GM21367 (cell line): ENCODE results near the gene GNB1L.

Experiments
- ATAC-seq: cut with Tn5 transposase; IDR thresholded peaks from one replicate; pipeline ENCODE4 v1.9.1; 2021; ENCODE audit not compliant: unreplicated experiment

The GNB1L gene

DNA sequence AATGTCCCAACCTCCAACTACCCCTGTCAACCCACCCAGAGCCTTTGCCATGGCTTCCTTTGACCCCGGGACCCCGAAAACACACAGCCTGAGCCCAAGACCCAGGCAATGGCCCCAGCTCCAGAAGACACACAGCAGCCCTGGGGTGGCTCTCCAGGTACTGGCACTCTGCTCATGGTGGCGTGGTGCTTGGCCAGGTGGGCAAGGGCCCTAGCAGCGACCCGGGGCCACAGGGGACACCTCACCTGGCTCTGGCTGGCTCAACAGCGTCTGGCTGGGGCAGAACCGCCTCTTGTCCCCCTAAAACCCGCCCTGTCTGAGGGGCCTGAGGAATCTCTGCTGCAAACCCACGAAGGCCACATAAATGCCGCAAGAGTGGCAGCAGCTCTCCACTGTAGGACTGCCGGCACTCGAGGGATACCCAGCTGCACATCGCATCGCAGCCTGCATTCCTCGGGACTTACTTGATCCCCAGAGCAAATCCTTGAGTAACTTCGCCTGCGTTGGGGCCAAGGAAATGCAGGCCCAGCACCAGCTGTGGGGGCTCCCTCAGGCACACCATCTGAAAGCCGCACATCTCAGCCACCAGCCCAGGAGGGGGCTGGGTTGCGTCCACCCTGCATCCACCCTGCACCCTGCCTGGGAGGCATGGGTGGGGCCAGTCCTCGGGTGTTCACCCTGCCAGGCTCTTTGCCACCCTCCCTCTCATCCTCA lies 23.1 kb upstream of the GNB1L start:
- ATAC-seq = no peak

DNA sequence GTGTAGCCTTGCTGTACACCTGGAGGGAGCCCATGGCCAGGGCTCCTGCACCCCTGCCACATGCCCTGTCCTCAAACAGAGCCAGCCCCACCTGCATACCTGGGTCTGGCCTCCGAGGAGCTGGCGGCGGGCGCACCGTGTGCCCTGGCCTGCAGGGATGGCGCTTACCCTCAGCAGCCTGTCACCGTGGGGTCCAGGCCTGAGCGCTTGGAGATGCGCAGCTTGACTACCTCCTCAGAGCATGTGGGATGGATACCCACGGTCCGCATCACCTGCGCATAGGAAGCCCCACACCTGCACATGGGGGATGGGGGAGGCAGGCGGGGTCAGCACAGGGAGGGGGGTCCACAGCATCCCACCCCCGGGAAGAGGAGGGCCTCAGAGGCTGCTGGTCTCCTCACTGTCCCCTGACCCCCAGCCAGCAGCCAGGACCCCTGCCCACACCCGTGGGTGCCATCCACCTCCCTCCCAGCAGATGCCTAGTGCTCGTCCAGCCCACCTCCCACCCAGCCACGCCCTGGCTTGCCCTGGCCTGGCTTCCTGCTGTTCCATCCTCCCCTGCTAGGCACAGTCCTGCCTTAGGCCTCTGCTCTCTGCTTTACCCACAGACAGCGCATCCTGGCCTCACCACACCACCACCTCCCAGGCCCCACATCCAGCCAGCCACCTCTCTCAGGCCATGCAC lies 22.4 kb upstream of the GNB1L start:
- ATAC-seq = no peak

DNA sequence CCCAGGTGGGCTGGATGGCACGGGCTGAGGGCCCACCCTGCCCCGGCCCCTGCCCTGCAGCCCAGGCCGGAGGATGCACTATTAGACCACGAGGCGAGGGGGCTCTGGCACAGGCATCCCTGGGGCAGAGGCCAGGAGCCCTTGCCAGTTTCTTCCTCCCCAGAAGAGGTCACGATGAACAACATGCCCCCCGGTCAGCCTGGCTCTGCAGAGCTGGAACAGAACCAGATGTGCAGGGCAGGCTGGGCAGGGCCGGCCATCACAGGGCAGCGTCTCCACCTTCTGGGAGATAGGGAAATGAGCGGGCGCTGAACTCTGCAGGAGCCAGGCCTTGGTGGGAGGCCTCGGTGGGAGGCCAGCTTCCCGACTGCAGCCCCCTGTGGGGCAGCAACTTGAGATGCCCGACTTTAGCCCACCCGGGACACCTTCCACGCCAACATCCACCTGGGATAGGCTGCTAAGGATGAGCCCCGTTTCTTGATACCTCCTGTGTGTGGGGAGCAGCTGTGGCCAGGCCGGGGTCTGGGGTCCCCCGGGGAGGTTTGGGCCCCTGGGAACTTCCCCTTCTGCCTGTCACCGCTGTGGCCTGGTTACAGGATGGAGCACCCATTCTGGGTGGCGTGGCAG lies 21.8 kb upstream of the GNB1L start:
- ATAC-seq = no peak

DNA sequence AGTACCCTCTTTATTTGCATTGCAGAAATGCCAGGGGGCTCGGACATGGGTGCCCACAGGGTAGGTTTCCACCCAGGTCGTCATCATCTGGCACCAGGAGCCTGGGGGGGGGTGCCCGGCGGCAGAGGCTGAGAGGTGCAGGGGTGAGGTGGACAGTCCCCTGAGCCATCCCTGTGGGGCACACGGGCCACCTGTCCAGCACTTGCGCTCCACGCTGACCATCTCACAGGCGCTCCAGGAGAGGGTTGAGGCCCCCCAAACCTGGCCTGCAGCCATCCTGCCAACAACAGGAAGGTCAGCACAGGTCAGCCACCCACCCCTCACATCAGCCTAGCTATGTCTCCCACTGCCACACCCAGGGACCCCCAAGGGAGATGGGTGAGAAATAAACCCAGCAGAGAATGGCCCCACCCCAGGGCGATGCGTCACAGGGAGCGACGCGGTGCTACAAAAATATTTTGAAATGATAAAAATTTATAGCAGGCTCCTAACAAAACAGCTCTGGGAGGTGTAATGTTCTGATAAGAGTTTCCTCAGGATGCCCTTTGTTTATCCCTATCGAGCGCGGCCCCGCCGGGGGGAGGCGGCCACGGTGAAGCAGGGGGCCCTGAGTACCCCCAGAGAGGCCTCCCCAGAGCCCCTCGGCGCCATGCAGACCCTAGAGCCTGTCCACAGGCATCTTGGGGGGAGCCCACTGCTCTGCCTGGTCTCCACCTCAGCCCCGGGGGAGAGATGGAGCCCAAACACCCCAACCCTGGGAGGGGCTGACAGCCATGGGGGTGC lies 21.0 kb upstream of the GNB1L start:
- ATAC-seq = no peak

DNA sequence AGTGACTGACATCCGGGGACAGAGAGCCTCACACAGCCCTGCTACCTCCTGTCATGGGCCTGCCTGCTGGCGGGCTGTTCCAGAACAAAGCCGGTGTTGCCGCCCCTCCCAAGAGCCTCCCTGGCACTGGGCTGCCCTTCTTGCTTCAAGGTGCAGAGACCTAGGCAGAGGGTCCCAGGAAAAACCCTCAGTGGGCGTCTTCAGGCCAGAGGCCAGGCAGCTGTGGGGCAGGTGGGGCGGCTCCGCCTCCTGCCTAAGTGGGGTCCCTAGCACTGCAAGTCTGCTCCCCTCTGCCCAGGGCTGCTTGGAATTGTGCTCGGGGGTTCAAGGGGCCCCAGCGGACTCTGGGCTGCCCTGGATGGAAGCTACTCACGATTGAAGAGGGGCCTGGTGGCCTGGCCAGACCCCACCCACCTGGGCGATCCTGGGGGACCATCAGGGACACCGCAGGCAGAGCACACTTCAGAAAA lies 20.4 kb upstream of the GNB1L start:
- ATAC-seq = no peak

DNA sequence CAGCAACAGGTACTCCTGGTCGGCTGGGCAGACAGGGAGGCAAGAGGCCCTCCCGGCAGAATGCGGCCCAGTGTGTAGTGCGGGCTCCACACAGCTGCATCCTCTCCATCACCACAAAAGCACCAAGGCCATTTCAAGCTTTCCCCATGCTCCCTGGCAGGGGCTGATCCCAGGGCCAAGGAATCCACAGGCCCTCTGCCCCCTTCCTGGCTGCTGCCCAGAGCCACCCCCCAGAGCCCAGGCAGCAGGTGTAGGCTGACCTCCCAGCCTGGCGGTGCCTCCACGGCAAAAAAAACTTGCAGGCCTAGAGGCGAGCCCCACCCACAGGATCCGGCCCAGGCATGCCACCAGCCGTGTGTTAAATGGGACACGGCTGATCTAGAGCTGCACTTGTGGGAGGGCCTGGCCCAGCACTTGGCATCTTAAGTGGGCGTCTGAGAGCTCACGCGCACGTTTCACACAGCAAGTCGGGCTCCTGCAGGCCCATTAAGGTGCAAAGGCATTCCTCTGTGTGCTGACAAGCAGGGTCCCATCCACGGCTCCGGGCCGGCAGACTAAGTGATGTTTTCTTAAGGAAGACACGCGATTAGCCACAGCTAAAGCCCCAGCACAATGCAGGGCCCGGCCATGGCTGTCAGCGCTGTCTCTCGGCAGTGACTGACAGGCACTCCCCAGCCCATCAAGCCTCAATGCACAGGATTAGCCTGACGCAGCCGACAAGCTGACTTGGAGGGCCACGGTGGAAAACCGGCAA lies 19.8 kb upstream of the GNB1L start:
- ATAC-seq = no peak

DNA sequence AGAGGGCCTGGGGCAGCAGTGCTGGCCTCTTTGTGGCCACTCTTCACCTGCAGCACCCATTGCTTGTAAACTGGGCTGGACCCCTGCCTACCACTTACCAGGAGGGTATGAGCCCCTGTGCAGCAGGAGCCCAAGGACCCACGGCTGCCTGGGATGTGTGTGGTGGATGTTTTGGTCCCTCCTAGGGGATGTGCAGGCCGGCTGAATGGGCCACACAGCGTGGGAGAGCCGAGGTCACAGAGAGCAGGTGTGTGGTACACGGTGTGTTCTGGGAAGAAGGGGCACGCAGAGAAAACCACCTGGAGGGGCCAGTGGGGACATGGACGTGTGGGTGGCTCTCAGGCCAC lies 19.3 kb upstream of the GNB1L start:
- ATAC-seq = no peak

DNA sequence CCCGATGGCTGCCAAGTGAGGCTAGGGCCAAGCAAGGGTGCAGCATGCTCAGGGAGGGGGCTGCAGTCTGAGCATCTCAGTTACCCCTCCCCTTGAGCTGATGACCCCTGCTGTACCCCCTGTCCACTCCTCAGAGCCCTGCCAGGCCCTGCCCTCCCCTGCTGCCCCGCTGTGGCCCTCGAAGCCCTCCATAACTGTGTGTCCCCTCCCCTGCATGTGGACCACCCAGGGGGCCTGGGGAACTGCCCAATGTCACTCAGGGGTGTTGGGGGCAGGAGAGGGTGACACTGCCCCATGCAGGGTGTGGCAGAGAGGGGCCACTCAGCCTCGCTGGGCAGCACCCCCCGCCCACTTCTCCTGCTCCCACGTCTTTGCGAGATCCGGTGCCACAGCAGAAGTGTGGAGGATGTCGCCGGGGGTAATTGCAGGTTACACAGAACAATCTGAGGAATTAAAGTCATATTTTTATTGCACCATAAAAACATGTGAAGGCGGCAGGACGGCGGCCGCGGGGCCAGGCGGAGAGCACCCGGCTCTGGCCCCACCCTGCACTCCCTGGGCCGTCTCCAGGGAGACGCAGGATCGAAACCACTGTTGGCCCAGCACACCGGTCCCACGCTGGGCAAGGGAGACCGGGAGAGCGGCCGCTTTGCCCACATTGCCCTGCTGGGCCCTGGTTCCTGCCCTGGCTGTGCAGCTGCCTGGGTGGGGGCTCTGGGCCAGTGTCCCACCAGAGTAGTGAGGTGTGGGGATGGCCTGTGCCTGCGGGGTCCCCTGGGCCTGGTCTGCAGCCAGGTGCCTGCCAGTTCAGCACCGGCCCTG lies 18.7 kb upstream of the GNB1L start:
- no peak for ATAC-seq

DNA sequence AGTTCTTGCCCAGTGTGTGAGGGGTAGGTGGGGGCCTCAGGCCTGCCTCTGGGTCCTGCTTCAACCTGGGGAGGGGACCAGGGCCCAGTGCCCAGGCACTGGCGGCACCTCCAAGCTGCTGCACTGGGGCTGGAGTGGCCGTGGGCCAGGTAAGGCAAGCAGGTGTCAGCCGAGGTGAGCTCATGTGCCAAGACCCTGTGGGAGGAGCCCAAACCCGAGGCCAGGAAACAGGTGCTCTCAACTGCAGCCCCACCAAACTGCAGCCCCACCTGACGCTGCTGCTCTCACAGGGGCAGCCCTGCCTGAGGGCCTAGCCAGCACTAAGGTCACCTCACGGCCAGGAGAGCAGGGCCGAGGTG lies 18.1 kb upstream of the GNB1L start:
- ATAC-seq = no peak

DNA sequence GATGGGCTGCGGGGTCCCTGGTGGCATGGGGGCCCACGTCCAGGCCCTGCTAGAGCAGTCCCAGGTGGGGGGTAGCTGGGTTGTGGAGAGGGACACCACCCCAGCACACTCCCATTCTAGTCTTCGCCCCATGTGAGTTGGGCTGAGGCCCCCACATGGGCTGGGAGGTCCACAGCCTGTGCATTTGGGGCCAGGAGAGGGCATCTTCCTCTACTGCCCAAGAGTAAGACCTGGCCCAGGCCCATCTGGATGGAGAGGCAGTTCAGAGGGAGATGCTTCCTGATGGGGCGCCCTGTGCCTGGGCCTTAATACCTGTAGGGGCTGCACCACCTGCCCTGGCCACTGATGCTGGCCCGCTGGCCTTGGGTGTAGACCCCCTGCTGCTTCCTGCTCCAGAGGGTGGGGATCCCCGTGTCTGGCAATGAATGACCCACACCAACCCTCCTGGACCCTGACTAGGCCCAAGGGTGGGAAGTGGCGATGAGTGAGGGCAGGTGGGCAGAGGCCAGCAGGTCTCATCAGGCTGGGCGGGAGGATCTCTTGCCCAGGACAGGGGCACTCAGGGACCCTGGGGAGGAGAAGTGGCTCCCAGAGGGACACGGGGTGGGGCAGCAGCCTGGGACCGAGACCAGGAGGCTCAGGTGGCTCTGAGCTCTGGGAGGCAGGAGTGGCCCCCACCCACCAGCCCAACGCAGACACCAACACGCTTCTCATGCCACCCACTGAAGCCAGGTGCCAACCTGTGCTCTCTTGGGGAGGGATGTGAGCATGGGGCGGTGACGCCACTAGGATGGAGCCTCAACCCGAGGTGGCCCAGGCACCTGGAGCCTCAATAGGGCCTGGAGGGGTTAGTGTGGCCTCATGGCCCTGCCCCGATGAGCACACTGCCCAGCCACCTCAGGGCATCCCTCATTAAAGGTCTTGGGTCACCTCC lies 17.4 kb upstream of the GNB1L start:
- ATAC-seq = no peak

DNA sequence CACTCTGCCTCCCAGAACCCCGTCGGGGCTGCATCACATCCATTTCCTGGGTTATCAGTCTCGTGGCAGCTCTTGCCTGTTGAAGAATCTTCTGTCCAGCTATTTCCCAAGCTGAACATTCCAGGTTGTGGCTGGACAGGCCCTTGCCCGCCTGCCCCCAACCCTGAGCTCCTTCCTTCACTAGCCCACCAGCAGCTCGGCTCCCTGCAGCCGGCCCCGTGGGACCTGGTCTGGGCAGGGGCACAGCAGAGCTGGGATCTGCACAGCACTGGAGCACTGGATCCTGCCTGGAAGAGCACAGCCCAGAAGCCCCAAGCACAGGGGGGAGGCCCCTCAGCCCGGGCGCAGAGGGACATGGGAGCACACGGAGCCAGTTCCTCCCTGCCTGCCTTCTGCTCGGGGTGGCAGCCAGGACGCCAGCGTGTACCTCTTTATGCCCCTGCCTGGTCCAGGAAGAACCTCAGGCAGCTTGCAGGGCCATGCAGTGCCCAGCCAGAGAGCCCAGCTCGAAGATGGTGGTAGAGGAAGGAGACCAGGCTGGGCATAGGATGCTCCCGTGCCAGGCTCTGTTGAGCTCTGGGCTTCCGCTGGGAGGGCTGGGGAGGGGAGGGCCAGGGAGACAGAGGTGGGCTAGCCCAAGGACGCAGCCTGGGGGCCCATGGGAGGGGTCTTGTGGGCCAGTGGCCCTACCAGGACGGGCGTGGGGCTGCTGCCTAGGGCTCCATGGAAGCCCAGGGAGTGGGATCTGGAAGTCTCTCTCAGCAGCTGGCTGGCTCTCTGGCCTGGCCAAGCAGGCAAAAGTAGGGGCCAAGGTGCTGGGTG lies 16.6 kb upstream of the GNB1L start:
- no peak for ATAC-seq

DNA sequence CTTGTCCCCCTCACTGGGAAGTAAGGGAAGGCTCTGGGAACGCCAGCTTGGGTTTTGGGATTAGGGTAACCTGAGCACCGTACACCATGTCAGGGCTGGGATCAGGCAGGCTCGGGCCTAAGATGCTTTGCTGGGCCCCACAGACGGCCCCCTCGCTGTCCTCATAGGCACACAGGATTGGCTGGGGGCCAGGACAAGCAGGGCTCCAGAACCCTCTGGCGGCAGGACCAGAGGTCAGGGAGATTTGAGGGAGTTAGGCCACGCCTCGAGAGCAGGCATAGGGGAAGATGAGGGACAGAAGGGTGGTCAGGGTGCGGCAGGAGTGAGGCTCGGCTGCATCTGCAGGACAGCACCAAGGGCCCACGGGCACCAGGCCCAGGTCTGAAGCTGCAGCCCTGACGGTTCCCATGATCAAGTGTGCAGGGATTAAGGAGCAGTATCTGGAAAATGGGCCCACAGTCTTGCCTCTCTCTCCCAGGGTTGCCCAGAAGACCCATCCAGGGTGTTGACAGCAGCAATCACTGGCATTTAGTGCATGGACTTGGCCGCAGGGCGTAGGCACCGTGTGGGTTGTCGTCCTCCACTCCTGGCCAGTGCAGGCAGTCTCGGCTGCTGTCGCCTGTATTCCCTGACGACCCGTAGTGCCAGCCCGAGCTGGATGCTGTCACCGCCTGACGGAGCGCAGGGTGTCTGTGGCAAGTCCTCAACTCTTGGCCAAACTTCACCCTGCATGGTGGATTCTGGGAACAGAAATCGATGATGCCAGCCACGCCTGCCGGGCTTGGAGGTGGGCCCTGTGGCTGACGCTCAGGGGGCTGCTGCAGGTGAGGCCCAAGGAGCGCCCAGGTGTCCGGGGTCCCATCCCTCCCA lies 15.7 kb upstream of the GNB1L start:
- no peak for ATAC-seq

DNA sequence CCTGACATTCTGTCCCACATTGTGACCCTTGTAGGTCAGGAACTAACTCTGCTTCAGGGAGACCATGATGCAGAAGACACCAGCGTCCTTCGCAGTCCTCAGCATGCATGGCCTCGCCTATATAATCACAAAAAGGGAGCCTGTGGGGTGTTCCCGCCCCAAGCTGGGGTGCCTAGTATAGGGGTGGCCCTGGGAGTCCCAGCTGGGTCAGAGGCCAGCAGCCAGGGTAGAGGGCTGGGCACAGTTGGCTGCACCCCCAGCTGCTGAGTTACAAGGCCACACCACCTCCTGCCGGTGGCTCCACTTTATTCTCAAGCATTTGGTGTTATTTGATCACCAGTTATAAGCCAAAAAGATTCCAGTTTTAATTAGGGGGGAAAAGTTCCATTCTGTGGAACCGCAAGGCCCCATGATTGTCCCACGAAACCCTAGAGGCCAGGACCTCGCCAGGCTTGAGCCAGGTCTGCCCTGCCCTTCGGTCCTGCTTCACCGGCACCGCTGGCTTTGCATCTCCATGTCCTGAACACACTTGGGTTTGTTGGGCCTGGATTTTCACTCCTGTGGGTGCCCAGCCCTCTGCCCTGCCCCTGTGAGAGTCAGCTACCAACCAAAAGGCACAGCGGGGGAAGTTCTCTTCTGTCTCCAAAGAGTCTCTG lies 15.0 kb upstream of the GNB1L start:
- ATAC-seq = no peak

DNA sequence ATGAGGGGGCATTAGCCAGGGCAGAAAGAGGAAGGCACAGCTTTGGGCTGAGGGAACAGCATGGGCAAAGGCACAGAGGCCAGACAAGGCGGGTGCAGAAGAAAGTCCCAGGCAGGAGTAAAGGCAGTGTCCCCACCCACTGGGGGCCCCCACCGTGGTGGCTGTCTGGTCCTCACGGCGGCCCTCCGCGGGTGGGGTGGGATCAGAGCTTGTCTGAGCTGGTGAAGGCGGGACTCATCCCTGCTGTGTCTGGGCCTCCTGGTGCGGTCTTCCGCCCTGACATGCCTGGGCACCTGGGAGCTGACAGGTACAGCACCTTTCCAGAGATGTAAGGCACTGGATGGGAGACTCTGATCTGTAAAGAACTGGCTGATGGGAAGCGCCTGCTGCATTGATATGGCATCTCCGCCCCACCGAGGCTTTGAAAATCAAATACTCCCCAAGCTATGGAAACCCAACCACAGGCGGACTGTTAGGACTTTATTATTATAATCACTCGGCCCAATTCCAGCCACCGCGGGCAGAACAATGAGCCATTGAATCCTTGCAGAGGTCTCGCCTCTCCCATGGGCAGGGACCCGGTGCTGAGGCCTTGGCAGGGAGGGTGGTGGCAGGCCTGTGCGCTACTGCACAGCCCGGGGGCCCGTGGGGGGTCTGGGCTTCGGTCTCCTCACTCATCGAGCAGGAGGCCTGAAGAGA lies 14.2 kb upstream of the GNB1L start:
- no peak for ATAC-seq

DNA sequence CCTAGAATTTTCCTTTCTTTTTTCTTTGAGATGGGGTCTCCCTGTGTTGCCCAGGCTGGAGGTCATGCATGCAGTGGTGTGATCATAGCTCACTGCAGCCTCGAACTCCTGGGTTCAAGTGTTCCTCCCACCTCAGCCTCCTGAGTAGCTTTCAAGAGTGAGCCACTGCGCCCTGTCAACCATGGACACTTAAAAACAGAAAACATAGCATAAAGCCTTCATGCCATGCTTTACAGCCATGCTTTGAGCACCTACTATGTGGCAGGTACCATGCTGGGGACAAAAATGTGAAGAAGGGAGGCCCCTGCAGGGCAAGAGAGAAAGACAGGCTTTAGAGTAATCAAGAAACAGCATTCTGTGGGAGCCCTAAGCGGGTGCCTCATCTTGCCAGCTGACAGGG lies 13.7 kb upstream of the GNB1L start:
- no peak for ATAC-seq

DNA sequence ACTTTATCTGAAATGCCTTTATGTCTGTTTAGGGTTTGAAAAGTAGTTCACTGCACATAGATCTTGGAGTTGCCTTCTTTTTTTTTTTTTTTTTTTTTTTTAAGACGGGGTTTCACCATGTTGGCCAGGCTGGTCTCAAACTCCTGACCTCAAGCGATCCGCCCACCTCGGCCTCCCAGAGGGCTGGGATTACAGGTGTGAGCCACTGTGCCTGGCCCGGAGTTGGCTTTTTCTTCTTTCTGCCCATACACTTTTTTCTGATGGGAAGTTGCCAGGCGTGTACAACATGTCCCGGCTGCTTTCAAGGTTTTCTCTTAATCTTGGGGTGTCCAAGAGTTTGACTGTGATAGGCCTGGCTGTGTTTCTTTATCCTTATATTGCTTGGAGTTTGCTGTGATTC lies 12.9 kb upstream of the GNB1L start:
- ATAC-seq = no peak
